Mucosa of descending colon (tissue), 3 donors: Measurements from ENCODE around the gene ZC3H12D. TPM values are rescaled to one million over a fixed set of nuclear protein-coding genes. Genes with fewer than 3 reads are reported as not detected.

ENCODE experiments used
- ATAC-seq: fragments of 200-7000 bp; cut with Tn5 transposase; one replicate; pipeline ENCODE4 v1.9.1; 2020; ENCODE audit warnings: mild to moderate bottlenecking, moderate library complexity
- DNase-seq, 3 donors: peaks; one replicate each; pipeline ENCODE4 v3.0.0-alpha.2; 2020
- H3K36me3 ChIP-seq: fragments of 200-600 bp; one replicate; pipeline ENCODE4 v1.8.0; 2021; ENCODE audit warnings: low read depth, mild to moderate bottlenecking
- H3K4me1 ChIP-seq: fragments of 200-600 bp; one replicate; pipeline ENCODE4 v1.8.0; 2021; ENCODE audit warnings: low read depth, mild to moderate bottlenecking
- H3K4me3 ChIP-seq: fragments of 200-600 bp; one replicate; pipeline ENCODE4 v1.8.0; 2021; ENCODE audit warnings: mild to moderate bottlenecking
- H3K9me3 ChIP-seq: fragments of 200-600 bp; one replicate; pipeline ENCODE4 v1.8.0; 2021; ENCODE audit warnings: mild to moderate bottlenecking
- CTCF ChIP-seq: fragments of 200-600 bp; IDR thresholded peaks from one replicate; pipeline ENCODE4 v1.8.0; 2022; ENCODE audit warnings: antibody characterized with exemption, mild to moderate bottlenecking
- intact Hi-C, 2 donors: fragments of 100-400 bp; cut with DNase I in 1 of 2; cut with micrococcal nuclease in 1 of 2; formaldehyde crosslinking; loops; one replicate each; pipeline versions ENCODE4 v1.11.0 to v1.11.1; 2022; cut with DNase I, micrococcal nuclease
- long read RNA-seq, 2 donors: library from polyadenylated mRNA; unstranded; transcript quantifications; one replicate each; pipeline ENCODE4 v2.0.0, GENCODE V29; 2019 to 2021
- total RNA-seq, 3 donors: library from RNA; stranded (reverse); fragmentation: NEBNext Ultra II Directional in 2 of 3; extraction: Animal tissue kit (Norgen Biotek cat#: 25700) in 2 of 3; gene quantifications; one replicate each; pipeline versions ENCODE4 v1.2.1 to v1.2.4, GENCODE V29; 2021 to 2023
- donor health status: DM: no; HTN: no; CAD: no; lungs with moderate emphysema.
- donor health status: DM: no; HTN: no; CAD: no.
- donor health status: DM: no; HTN: yes; CAD: no.

ZC3H12D gene
- total RNA-seq = 1 to 10 TPM; 5.2 to 9.1 (median 8.9) TPM
- long read RNA-seq, donor 1, full-length matches to known transcripts = 1 of 5 reads
- long read RNA-seq, donor 1, partial matches to known transcripts = 0 of 5 reads
- long read RNA-seq, donor 1, other reads (novel, unspliced or antisense) = 4 of 5 reads
- long read RNA-seq, donor 2, partial matches to known transcripts = 0 of 1 reads
- long read RNA-seq, donor 2, other reads (novel, unspliced or antisense) = 1 of 1 reads

DNA sequence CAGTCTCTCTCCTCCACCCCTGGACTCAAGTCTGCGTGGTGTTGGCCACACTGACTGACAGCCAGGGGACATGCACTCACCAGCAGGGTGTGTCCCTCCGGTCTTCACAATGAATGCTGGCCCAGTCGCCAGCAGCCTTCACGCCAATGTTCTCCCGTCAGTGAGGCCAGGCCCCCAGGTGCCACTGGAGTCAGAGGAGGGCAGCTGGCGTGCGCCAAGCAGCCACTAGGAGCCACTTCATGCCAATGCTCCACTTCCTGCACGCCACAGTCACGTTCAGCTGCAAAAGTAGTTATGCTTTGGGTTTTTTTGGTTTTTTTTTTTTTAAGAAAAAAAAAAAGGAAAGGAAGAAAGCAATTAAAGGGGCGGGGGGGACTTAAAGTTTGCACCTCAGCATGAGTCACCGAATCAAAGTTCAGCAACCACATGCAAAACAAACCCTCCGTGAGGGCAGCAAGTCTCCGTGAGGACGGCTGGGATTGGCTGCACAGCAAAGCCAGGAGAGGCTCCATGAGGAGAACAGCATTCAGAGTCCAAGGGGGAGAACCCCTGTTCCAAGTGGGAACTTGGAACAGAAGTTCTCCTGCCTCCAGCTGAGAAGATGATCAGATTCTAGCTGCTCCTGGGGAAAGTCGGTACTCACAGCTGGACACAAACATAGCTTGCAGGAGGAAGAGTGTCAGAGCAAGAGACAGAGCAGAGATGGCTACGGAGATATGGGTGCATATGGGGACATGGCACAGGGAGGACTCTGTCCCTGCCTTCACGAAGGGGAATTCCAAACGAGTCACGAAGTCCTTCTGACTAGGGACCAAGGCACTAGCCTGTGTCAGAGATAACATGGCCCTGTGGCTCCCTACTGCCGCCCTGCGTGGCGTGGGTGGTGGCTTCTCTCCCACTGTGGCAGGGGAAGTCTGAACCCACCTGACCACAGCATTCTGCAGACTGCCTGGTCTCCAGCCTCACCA lies at the start of gene ZC3H12D:
ZC3H12D (minus strand) TSS at position 282 of the 968 bp plus-strand sequence. CDS start 10,471 bp downstream, outside the sequence.
- no peaks in the 10 kb centered on the region for H3K9me3 ChIP-seq
- no peak within 1 kb of the TSS for H3K4me3 ChIP-seq
- ATAC-seq (peak; percentile 85), DNase-seq (peak; percentile 74 to 89 (median 85))
- peak; percentile 35 for TF ChIP-seq CTCF
- H3K4me1 ChIP-seq = peaks cover 8% of the 10 kb centered on the region
- no peaks in the 10 kb centered on the region for H3K36me3 ChIP-seq
- intact Hi-C loops = no loop called here

DNA sequence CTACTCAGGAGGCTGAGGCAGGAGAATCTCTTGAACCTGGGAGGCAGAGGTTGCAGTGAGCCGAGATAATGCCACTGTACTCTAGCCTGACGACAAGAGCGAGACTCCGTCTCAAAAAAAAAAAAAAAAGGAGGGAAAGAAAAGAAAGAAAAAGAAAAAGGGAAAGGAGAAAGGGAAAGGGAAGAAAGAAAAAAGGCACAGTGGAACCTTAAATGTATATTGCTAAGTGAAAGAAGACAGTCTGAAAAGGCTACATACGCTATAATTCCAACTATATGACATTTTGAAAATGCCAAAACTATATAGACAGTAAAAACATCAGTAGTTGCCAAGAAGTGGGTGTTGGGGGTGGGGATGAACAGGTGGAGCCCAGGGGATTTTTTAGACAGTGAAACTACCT lies 44.8 kb upstream of the ZC3H12D start:
- H3K4me1 ChIP-seq = no peaks in the 10 kb centered on the region

GRCh38 chr6:149515494-149515893 lies 30.7 kb upstream of the ZC3H12D start:
- no peaks in the 10 kb centered on the region for H3K4me1 ChIP-seq
- intact Hi-C loops = no loop called here
- no peaks in the 10 kb centered on the region for H3K36me3 ChIP-seq
- H3K4me3 ChIP-seq = no peak overlapping the region
- TF ChIP-seq CTCF = no peak
- ATAC-seq (no peak), DNase-seq (no peak)
- no peaks in the 10 kb centered on the region for H3K9me3 ChIP-seq

More for the DNA sequence above, 44.8 kb upstream of the ZC3H12D start:
- ATAC-seq (no peak), DNase-seq (no peak)
- no peak for TF ChIP-seq CTCF
- intact Hi-C loops = no loop called here
- H3K9me3 ChIP-seq = no peaks in the 10 kb centered on the region
- H3K4me3 ChIP-seq = no peak overlapping the region
- no peaks in the 10 kb centered on the region for H3K36me3 ChIP-seq

DNA sequence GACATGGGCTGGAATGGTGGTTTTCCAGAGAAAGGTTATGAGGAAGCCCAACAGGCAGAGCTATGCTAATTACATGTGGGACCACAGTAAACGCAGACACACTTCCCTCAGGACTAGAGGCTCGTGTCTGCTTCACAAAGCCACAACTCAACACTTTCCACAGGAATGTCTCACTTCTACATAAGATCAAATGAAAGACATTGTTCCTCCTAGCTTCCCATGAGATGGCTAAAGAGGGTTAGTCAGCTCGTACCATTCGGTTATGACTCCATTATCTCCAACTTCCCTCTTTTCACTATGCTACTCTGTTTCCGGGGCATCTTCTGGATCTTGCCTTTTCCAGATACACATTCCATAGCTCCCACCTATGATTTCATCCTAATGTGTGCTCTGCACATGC lies 29.1 kb upstream of the ZC3H12D start:
- DNase-seq = no peak
- peak; percentile 15 for ATAC-seq
- intact Hi-C loops = no loop called here
- H3K9me3 ChIP-seq = no peaks in the 10 kb centered on the region
- no peaks in the 10 kb centered on the region for H3K4me1 ChIP-seq
- no peak overlapping the region for H3K4me3 ChIP-seq
- TF ChIP-seq CTCF = no peak
- no peaks in the 10 kb centered on the region for H3K36me3 ChIP-seq

- ATAC-seq = no peak
- Histone ChIP-seq H3K9me3 (no peaks in the 10 kb centered on the region), H3K4me3 (no peak overlapping the region), H3K36me3 (no peaks in the 10 kb centered on the region), H3K4me1 (no peaks in the 10 kb centered on the region)
- no peak for TF ChIP-seq CTCF
- intact Hi-C loops = no loop called here
- no peak for DNase-seq
Observed at GRCh38 chr6:149510793-149511512, 26.1 kb upstream of the ZC3H12D start.
